GM10266 (cell line): ENCODE results near the gene DALRD3.

Source experiments
- DNase-seq: peaks from one replicate; pipeline ENCODE4 v3.0.0; 2012; ENCODE audit errors: extremely low spot score
- TF ChIP-seq, protein P1 (sequence below): IDR thresholded peaks from 2 replicates; pipeline ENCODE4 v1.5.1; 2012; ENCODE audit warnings: mild to moderate bottlenecking, low read depth; ENCODE audit not compliant: control insufficient read depth, insufficient read depth; ENCODE audit errors: missing control alignments

DALRD3 gene

DNA sequence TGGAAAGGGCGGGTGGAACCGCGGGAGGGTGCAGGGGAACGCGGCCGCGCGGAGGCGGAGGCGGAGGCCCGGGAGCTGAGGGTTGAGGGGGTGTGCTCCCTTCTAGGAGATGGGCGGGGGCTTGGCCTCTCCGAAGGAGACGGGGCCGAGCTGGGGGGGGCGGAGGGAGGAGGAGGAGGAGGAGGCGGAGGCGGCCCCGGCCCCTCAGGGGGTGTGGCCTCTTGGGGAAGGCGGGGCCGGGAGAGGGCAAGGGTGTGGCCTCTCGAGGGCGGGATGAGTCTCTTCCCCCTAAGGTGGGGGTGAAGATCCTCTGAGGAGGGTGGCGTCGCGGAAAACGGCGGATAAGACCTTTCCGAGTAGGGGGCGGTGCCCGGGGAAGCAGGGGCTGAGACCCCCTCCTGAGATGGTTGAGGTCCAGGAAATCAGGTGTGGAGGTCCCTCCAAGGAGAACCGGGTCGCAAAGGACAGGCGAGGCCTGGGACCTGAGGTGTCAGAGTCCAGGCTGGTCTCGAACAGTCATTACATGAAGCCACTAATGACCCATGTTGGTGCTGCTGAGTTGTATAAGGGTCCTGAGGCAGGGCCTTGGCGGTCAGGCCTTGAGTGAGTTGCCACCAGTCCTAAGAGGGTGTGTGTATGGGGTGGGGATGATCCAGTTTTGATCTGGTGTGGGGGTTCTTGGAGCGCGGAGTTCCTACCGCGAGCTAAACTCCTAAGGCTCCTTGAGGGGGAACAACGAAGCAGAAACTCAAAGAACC, 10.4 kb downstream of the DALRD3 start:
- DNase-seq: peak; percentile 86
- TF ChIP-seq, protein P1, sequence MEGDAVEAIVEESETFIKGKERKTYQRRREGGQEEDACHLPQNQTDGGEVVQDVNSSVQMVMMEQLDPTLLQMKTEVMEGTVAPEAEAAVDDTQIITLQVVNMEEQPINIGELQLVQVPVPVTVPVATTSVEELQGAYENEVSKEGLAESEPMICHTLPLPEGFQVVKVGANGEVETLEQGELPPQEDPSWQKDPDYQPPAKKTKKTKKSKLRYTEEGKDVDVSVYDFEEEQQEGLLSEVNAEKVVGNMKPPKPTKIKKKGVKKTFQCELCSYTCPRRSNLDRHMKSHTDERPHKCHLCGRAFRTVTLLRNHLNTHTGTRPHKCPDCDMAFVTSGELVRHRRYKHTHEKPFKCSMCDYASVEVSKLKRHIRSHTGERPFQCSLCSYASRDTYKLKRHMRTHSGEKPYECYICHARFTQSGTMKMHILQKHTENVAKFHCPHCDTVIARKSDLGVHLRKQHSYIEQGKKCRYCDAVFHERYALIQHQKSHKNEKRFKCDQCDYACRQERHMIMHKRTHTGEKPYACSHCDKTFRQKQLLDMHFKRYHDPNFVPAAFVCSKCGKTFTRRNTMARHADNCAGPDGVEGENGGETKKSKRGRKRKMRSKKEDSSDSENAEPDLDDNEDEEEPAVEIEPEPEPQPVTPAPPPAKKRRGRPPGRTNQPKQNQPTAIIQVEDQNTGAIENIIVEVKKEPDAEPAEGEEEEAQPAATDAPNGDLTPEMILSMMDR: no peak

GRCh38 chr3:49007068-49007770, 11.2 kb downstream of the DALRD3 start, which contains the start of gene WDR6:
WDR6 (plus strand) TSS chr3:49007391; CDS start chr3:49007432, 41 bp downstream.
- DNase-seq: peak; percentile 96

GRCh38 chr3:49006408-49007067, 11.8 kb downstream of the DALRD3 start:
- no peak for DNase-seq
- TF ChIP-seq, protein P1: no peak

More at GRCh38 chr3:49007068-49007770, 11.2 kb downstream of the DALRD3 start, which contains the start of gene WDR6:
- TF ChIP-seq, protein P1: peak; percentile 44

DNA sequence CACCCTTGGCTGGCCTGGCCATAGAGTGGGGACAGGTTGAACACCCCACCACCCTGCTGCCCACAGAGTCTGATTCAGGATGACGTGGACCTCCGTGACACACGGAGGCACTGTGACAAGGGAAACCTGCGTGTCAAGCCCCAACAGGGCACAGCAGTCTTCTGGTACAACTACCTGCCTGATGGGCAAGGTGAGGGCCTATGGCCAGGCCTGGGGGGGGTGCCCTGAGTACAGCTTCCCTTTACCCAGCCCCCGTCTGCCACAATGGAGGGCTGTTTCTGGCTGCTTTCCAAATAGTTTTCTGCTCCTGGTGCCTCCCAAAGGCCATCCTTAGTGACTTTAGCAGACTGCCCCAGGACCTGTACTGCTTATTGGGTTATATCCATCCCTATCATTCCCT, 12.4 kb downstream of the DALRD3 start:
- TF ChIP-seq, protein P1: no peak
- no peak for DNase-seq

DNA sequence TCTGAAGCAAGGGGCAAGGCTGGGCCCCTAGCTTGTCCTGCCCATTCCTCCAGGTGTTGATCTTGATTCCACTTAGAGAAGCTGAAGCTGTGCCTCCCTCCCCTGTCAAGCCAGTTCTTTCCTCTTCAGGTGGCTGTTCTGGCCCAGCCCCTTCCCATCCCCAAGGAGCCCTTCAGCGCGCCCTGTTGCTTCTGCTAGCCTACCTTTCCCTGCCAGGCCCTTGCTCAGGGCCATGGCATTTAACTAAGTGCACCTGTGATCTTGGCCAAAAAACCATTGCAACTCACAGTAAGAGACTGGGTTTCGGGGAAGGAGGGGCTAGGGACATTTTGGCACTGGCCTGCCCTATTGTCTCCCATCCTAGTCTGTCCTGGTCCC, 13.1 kb downstream of the DALRD3 start:
- TF ChIP-seq, protein P1: no peak
- DNase-seq: no peak

DNA sequence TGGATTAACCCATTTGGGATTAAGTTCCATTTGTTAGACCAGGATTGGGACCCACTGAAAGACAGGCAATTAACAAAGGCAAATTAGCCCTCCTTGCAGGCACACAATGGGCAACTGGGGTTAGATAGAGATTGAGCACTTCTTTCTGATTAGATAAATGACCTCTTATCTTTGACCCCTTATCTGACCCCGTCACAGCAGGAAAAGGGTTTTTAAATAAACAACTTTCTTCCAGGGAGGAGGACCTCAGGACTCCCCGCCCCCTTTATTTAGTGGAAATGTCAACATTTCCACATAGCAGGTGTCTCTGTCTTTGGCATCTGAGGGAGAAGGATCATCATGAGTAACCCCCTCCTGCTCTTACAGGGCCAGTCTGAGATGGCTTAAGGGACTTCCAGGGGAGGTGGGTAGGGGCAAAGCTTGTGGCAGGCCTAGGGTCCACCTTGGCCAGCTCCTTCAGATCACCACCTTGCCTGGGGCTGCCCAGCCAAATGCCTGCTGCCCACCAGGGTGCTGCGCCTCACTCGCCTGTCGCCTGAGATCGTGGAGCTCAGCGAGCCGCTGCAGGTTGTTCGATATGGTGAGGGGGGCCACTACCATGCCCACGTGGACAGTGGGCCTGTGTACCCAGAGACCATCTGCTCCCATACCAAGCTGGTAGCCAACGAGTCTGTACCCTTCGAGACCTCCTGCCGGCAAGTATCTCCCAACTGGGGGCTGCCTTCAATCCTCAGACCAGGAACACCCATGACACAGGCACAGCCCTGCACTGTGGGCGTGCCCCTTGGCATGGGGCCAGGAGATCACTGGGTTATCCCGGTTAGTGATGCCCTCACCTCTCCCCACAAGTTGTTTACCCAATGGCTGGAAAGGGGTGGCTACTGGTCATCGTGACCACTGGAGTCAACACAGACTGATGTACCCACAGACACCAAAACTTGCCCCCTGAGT, 13.8 kb downstream of the DALRD3 start:
- DNase-seq: no peak

More for the DNA sequence above, 13.8 kb downstream of the DALRD3 start:
- TF ChIP-seq, protein P1: no peak
